HG03469 (cell line): Measurements from ENCODE around the gene RAB3C.
A peak's percentile ranks its signal among the peaks of the same experiment; 100 is the strongest.

ENCODE experiments used
- ATAC-seq: cut with Tn5 transposase; IDR thresholded peaks from one replicate; pipeline ENCODE4 v1.9.1; 2021; ENCODE audit warnings: mild to moderate bottlenecking, moderate library complexity, moderate number of reproducible peaks; ENCODE audit not compliant: unreplicated experiment

The RAB3C gene

GRCh38 chr5:58860680-58861079 is 277.8 kb downstream of the RAB3C start:
- ATAC-seq: no peak

DNA sequence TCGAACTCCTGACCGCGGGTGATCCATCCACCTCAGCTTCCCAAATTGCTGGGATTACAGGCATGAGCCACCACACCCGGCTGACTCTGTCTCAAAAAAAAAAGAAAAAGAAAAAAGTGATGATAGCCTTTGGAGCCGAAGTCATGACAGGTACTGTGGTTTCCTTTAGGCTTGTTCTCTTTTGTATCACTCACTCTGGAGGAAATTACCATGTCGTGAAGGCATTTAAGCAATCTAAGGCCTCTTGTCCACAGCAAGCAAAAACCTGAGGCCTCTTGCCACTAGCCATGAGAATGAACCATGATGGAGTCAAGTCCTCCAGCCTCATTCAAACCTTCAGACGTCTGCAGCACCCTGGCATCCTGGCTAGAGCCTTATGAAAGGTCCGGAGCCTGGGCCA is 286.1 kb downstream of the RAB3C start:
- no peak for ATAC-seq

DNA sequence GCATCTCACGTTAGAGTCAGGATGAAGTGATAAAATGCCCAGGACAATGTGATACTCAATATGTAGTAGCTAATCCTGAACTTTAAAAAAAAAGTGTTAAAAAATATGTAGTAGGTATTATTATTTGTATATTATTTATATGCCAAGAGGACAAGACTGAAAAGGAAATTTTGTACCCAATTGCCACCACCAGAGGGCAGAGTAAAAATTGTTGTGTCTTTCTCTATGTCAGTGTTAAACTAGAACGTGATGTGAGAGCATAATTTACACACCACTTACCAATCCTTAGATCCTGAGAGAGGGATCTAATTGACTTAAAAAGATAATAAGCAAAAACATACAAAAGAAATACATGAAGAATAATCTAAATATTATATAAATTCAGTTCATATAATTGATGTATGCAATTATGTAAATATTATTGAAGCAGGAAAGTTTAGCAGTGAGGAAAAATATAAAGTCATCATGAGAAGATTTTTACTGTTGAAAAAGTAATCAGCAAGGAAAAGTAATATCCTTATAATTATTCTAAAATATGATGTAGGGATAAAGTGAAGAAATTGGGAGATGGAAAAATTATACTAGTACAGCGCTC is 288.9 kb downstream of the RAB3C start:
- ATAC-seq: no peak

DNA sequence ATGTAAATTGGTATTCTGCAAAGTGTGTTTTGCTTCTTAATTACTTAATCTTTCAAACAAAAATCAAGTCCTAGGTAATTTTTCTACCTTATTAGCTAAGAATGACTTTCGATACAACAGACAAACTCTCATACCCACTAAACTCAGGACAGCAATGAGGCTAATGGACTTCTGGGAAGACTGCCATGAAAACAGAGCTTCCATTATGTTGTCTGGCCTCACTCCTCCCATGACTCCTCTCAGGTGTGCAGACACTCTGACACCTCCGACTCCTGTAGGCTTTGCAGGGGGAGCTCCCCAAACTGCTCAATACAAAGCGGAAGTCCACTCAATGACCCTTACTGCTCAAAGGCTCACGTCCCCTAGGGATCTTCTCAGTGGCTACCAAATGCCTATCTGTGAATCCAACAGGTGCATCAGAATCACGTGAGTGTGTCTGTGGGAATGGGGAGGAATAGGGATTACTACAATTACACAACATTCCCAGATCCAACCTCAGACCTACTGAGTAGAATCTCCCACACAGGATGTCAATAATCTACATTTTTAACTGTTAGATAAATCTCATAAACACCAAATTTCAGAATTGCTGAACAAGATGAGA is 289.9 kb downstream of the RAB3C start:
- no peak for ATAC-seq

DNA sequence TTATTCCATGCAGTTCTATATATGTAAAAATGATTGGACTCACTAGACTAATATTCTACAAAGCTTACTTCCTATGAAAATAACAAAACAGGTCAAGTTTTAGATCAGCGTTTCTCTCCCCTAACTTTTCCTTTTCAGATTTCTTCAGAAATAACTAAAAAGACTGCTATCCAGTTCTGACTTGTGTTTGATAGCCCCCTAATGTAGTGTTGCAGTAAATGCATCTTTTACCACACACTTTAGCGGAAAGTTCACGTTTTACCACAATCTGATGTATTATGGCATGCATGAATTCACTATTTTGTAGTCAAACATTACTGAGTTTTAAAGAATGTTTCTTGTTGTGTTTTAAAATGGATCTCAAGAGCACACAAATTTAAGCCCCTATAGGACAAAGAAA is 292.7 kb downstream of the RAB3C start:
- no peak for ATAC-seq

GRCh38 chr5:58885260-58885659 is 302.4 kb downstream of the RAB3C start:
- ATAC-seq: no peak

- peak; percentile 52 for ATAC-seq
Measured at GRCh38 chr5:58886315-58887207, 303.7 kb downstream of the RAB3C start.

DNA sequence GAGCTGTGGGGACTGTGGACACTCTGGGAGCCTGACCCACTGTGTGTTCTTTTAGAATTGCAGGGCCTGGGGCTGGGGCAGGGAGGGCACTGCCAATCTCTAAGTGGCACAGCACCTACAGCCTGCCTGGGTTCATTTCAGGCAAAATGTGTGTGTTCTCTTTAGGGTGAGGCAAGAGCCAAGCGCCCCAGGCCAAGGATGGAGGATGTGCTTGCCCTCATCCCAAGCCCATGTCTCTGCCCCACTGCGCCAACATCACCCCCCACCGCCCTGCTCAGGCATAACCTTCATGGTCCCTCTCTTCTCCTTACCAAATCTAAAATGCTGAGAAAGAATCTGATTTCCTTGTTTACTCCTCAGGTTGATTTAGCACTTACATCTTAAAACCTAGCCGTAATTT is 304.4 kb downstream of the RAB3C start:
- no peak for ATAC-seq

- no peak for ATAC-seq
Measured at GRCh38 chr5:58887721-58888409, 305.0 kb downstream of the RAB3C start.

DNA sequence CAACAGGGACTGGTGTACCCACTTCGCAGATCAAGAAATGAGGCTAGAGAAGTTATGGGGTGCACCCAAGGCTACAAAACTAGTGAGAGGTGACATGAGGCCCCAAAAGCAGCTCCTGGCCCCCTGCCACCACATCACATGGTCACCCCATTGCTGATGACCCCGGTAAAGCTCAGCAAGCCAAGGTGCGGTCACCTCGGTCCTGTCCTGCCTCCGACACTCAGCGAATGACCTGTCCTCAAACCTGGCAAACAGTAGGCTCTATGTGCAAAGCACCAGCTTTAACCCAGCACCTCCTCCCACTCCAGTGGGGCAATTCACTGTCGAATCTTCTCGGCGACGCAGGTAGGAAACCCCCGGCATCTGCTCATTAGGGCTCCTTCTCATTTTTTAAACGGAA is 307.4 kb downstream of the RAB3C start:
- no peak for ATAC-seq

DNA sequence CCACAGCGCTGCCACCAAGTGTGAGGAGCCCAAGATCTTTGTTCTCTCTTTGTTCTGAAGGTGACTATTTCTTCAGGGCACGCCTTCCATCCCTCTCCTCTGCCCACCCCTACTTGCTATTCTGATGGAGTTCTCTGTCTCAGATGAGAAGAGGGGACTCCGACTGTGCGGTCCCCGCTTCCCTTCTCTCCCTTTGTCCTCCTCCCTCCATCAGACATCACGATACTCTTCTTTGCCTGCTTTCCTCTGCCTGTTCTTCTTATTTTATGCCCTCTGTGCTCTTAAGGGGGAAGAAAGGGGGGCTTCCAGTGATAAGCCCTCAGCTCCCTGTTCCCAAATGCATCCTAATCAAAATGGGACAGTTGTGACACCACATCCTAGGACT is 307.8 kb downstream of the RAB3C start:
- no peak for ATAC-seq

- ATAC-seq: no peak
Measured at GRCh38 chr5:58891086-58891970, 308.5 kb downstream of the RAB3C start.

DNA sequence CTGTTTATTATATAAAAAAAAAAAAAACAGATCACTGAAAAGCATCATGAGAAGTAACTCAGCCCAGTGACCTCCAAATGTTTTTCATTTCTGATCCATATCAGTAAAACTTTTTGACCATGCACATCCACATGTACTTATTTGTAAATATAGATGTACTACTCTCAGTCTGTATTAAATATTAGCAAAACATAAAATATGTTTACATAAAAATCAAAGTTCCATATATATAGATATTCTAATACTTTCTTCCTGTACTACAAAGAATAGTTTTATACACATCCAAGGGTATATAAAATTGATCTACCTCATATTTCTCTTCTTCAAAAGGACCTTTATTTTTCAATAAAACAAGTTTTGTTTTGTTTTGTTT is 309.1 kb downstream of the RAB3C start:
- ATAC-seq: no peak

DNA sequence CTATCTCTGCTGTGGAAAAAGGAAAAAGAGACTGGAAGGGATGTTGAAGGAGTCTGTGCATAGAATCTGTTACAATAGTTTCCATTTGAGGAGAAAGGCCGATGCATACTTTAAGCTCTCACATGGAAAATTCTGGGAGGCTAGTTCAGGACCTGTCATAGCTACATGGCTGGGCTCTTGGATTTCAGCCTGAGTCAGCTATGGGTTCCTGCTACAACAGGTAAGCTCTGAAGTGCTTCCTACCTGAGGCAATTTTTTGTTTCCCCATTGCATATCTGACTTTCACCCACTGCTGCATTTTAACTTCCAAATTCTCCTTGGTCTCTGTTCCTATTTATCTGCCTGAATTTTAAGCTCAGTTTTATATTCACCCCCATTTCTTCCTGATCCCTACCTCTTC is 310.7 kb downstream of the RAB3C start:
- ATAC-seq: no peak

- no peak for ATAC-seq
Measured at GRCh38 chr5:58898006-58898405, 315.1 kb downstream of the RAB3C start.

DNA sequence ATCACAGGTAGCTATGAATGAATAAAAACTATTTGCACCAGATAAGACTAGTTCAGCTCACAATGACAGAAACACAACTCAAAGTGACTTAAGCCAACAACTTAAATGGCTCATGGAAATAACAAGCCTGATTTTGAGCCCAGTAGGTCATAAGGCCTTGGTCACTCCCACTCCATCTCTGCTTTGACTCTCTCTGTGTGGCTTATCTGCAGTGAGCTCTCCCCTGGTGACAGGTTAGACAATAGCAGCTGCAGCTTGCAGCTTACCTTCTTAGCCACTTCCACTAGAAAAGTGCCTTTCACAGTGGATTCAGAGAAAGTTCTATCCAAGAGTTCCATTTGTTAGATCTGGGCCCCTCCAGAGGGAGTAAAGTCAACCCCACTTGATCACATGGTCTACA is 315.7 kb downstream of the RAB3C start:
- ATAC-seq: no peak

- ATAC-seq: no peak
Measured at GRCh38 chr5:58901271-58901670, 318.4 kb downstream of the RAB3C start.

DNA sequence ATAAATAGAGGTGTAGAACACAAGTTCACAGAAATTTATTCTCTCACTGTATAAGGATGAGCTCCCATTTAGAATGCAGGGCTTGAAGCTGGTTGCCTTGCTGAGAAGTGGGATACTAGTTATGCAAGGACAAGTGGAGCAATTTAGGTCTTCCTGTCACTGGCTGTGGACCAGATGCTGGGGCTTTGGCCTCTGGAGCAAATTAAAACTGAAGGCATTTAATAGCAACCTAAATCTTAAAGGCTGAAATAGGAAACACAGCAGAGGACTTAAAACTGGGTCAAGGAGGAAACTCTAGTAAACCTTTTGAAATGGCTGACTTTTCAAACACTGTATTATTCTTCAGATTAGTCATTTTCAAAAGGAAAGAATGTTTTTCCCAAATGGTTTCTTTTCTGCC is 319.4 kb downstream of the RAB3C start:
- no peak for ATAC-seq

DNA sequence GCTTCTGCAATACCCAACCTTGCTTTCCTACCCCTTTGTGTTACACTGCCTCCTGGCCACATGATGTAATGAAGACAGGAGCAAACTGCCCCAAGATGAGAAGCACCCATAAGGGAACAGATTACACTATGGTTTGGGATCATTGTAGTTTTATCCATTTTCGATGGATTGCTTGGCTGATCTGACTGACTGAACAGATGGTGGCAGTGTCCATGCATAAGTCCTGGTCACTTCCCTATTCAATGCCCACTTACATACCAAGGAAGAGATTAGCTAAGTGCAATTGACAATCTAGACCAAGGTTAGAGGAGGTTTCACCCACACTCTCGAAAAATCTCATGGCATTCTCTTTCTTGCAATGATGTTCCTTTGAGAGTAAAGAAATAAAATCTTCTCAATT is 319.9 kb downstream of the RAB3C start:
- no peak for ATAC-seq

DNA sequence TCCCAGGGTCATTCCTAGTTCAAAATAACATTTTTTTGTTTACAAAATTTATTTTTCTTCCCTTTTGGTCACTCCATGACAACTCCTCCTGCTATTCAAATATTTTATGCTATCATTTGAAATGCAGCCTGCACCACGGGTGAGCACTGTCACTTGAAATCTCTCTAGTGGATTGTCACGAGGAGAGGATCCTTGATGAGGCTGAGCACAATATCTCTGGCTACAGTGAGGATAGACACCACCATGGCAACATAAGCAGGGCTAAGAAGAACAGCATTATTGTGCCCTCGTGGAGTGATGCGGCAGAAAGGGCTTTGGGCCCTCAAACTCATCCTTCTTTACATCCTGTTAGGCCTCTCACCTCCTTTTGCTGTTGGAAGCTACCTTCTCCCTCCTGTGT is 321.9 kb downstream of the RAB3C start:
- no peak for ATAC-seq

- no peak for ATAC-seq
Measured at GRCh38 chr5:58905944-58906343, 323.1 kb downstream of the RAB3C start.
